ENCODE measurements around the gene TJAP1. TPM values are rescaled to one million over a fixed set of nuclear protein-coding genes. Genes with fewer than 3 reads are reported as not detected.
"Not testable (repeated sequence)": the region's sequence is repeated elsewhere in the genome, so short reads cannot be mapped to it uniquely, and the experiment has no call there.

Gene TJAP1
- total and polyA plus RNA-seq, 2 of the 8 experiments (the other 6 are each of a cell fraction or from before 2014, with no cell fraction given) = 30.7 to 40.4 TPM

DNA sequence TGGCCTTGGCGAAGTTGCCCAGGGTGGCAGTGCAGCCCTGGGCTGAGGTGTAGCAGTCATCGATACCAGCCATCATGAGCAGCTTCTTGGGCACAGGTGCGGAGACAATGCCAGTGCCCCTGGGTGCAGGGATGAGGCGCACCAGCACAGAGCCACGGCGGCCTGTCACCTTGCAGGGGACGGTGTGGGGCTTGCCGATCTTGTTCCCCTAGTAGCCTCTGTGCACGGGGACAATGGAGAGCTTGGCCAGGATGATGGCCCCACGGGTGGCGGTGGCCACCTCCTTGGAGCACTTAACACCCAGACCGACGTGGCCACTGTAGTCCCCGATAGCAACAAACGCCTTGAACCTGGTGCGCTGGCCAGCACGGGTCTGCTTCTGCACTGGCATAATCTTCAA lies 61.6 kb downstream of the TJAP1 start:
- H3K4ac ChIP-seq (replicated peaks; ENCODE audit: insufficient read length, low read depth, low read length); H2BK20ac ChIP-seq (ENCODE audit: low read length); H3K23ac ChIP-seq (ENCODE audit: insufficient read length); H3K9ac ChIP-seq (replicated peaks in 1 of 4; ENCODE audit: extremely low read depth in 1 of 4, low read depth in 3 of 4, low read length in 3 of 4); H3K4me3 ChIP-seq (ENCODE audit: extremely low read depth in 1 of 4, insufficient read depth in 2 of 4, low read depth in 3 of 4, low read length in 4 of 4); H3K9me3 ChIP-seq (ENCODE audit: insufficient read depth in 2 of 2, low read depth in 1 of 2, low read length in 1 of 2); FAIRE-seq; H3K18ac ChIP-seq (ENCODE audit: extremely low read depth, low read length); H2BK5ac ChIP-seq (ENCODE audit: low read depth, low read length); H2BK120ac ChIP-seq (replicated peaks; ENCODE audit: low read depth, low read length); H2BK15ac ChIP-seq (ENCODE audit: low read length); H4K5ac ChIP-seq (ENCODE audit: insufficient read length, low read depth, low read length); H3K56ac ChIP-seq (replicated peaks; ENCODE audit: insufficient read length, low read depth, low read length); H3K4me1 ChIP-seq (replicated peaks in 1 of 4; ENCODE audit: control insufficient read depth in 3 of 4, insufficient read depth in 4 of 4, low read length in 3 of 4); H2BK12ac ChIP-seq (ENCODE audit: low read depth, low read length); H4K91ac ChIP-seq (replicated peaks; ENCODE audit: insufficient read length, low read length); CTCF ChIA-PET (ENCODE audit: partially characterized antibody); H3K4me2 ChIP-seq (ENCODE audit: insufficient read depth in 1 of 2, low read depth in 2 of 2, low read length in 2 of 2); H4K8ac ChIP-seq (ENCODE audit: extremely low read depth, insufficient read depth, low read length); H3K14ac ChIP-seq (ENCODE audit: insufficient read length); H3K27ac ChIP-seq (ENCODE audit: low read depth, low read length); DNase-seq (ENCODE audit: low read depth in 1 of 2, low spot score in 2 of 2); H3K27me3 ChIP-seq (replicated peaks in 1 of 4; ENCODE audit: control insufficient read depth in 3 of 4, extremely low read depth in 1 of 4, insufficient read depth in 3 of 4, low read length in 3 of 4); H4K20me1 ChIP-seq (replicated peaks in 1 of 2; ENCODE audit: control insufficient read depth in 1 of 2, insufficient read depth in 2 of 2, low read length in 2 of 2); H2AFZ ChIP-seq (ENCODE audit: low read length); H3K79me1 ChIP-seq (ENCODE audit: low read depth, low read length); H3K23me2 ChIP-seq (ENCODE audit: low read depth, low read length); H3K79me2 ChIP-seq (ENCODE audit: control insufficient read depth in 1 of 2, insufficient read depth in 2 of 2, low read length in 2 of 2); H2AK5ac ChIP-seq (ENCODE audit: low read depth, low read length): not testable (repeated sequence)
- H3K36me3 ChIP-seq (ENCODE audit: control insufficient read depth in 2 of 4, insufficient read depth in 4 of 4, low read length in 3 of 4) = peaks cover 4 to 55% (median 29%) of the 10 kb centered on the region in 4 experiments
- POLR2A ChIA-PET (ENCODE audit: partially characterized antibody) = interaction anchor here (0.6 to 1.9 kb wide), 3 partner anchors 9 to 59 kb away, joined by 3 to 5 read pairs (median 3); no protein-coding TSS in a partner anchor
- WGBS, 2 experiments (ENCODE audit: extremely low coverage in 1 of 2, insufficient coverage in 1 of 2, insufficient read length in 1 of 2, insufficient replicate concordance in 2 of 2, low coverage in 1 of 2, low lambda C conversion rate in 2 of 2, missing lambda C conversion rate in 1 of 2) = 94% methylated on average over 16 of the region's 17 CpGs; no CpG with 5 or more reads in 1 of the 2 experiments

DNA sequence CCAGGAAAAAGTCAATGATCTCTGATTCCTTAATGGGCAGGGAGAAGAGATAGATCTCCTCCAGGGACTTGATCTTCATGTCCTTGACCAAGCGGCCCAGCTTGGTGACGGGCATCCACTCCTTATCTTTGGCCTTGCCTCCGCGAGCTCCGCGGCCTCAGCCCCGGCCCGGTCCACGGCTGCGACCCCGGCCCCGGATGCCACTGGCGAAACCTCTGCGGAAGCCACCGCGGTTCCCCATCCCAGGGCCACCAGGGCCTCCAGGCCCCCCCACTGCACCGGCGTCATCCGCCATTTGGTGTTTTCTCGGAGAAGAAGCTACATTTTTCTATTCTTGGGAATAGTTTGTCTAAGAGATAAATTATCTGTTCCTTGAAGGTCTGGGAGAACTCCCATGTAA lies 62.0 kb downstream of the TJAP1 start:
- H3K23me2 ChIP-seq (ENCODE audit: low read depth, low read length); H3K4ac ChIP-seq (replicated peaks; ENCODE audit: insufficient read length, low read depth, low read length); H3K56ac ChIP-seq (replicated peaks; ENCODE audit: insufficient read length, low read depth, low read length); H4K91ac ChIP-seq (replicated peaks; ENCODE audit: insufficient read length, low read length); H4K20me1 ChIP-seq (replicated peaks in 1 of 2; ENCODE audit: control insufficient read depth in 1 of 2, insufficient read depth in 2 of 2, low read length in 2 of 2); H3K4me2 ChIP-seq (ENCODE audit: insufficient read depth in 1 of 2, low read depth in 2 of 2, low read length in 2 of 2); H2AFZ ChIP-seq (ENCODE audit: low read length); H3K79me1 ChIP-seq (ENCODE audit: low read depth, low read length); H3K18ac ChIP-seq (ENCODE audit: extremely low read depth, low read length); H2BK12ac ChIP-seq (ENCODE audit: low read depth, low read length); H2BK20ac ChIP-seq (ENCODE audit: low read length); H3K4me1 ChIP-seq (replicated peaks in 1 of 4; ENCODE audit: control insufficient read depth in 3 of 4, insufficient read depth in 4 of 4, low read length in 3 of 4); H4K5ac ChIP-seq (ENCODE audit: insufficient read length, low read depth, low read length); FAIRE-seq; H3K79me2 ChIP-seq (ENCODE audit: control insufficient read depth in 1 of 2, insufficient read depth in 2 of 2, low read length in 2 of 2); H3K23ac ChIP-seq (ENCODE audit: insufficient read length); H4K8ac ChIP-seq (ENCODE audit: extremely low read depth, insufficient read depth, low read length); H3K9ac ChIP-seq (replicated peaks in 1 of 4; ENCODE audit: extremely low read depth in 1 of 4, low read depth in 3 of 4, low read length in 3 of 4); H3K9me3 ChIP-seq (ENCODE audit: insufficient read depth in 2 of 2, low read depth in 1 of 2, low read length in 1 of 2); H2BK120ac ChIP-seq (replicated peaks; ENCODE audit: low read depth, low read length); H3K27ac ChIP-seq (ENCODE audit: low read depth, low read length); DNase-seq (ENCODE audit: low read depth in 1 of 2, low spot score in 2 of 2); H3K4me3 ChIP-seq (ENCODE audit: extremely low read depth in 1 of 4, insufficient read depth in 2 of 4, low read depth in 3 of 4, low read length in 4 of 4); H3K14ac ChIP-seq (ENCODE audit: insufficient read length); H3K27me3 ChIP-seq (replicated peaks in 1 of 4; ENCODE audit: control insufficient read depth in 3 of 4, extremely low read depth in 1 of 4, insufficient read depth in 3 of 4, low read length in 3 of 4); H2BK15ac ChIP-seq (ENCODE audit: low read length); CTCF ChIA-PET (ENCODE audit: partially characterized antibody); H2AK5ac ChIP-seq (ENCODE audit: low read depth, low read length); H2BK5ac ChIP-seq (ENCODE audit: low read depth, low read length): not testable (repeated sequence)
- H3K36me3 ChIP-seq (ENCODE audit: control insufficient read depth in 2 of 4, insufficient read depth in 4 of 4, low read length in 3 of 4) = peaks cover 4 to 55% (median 29%) of the 10 kb centered on the region in 4 experiments
- POLR2A ChIA-PET (ENCODE audit: partially characterized antibody) = interaction anchor here (1.9 kb wide), 1 partner anchor 10 kb away, joined by 5 read pairs; no protein-coding TSS in a partner anchor
- WGBS, 2 experiments (ENCODE audit: extremely low coverage in 1 of 2, insufficient coverage in 1 of 2, insufficient read length in 1 of 2, insufficient replicate concordance in 2 of 2, low coverage in 1 of 2, low lambda C conversion rate in 2 of 2, missing lambda C conversion rate in 1 of 2) = 98% methylated on average over 20 of the region's 20 CpGs; no CpG with 5 or more reads in 1 of the 2 experiments

Data from H1 (cell line).